Limb (tissue), 2 donors: ENCODE results near the gene PDIA6.
A peak's percentile ranks its signal among the peaks of the same experiment; 100 is the strongest.
"Not testable (repeated sequence)": the region's sequence is repeated elsewhere in the genome, so short reads cannot be mapped to it uniquely, and the experiment has no call there.

Experiments used
- DNase-seq, 2 donors: peaks; one replicate each; pipeline ENCODE4 v3.0.0-alpha.2; 2016; ENCODE audit errors: extremely low spot score in 2 of 2

The PDIA6 gene

DNA sequence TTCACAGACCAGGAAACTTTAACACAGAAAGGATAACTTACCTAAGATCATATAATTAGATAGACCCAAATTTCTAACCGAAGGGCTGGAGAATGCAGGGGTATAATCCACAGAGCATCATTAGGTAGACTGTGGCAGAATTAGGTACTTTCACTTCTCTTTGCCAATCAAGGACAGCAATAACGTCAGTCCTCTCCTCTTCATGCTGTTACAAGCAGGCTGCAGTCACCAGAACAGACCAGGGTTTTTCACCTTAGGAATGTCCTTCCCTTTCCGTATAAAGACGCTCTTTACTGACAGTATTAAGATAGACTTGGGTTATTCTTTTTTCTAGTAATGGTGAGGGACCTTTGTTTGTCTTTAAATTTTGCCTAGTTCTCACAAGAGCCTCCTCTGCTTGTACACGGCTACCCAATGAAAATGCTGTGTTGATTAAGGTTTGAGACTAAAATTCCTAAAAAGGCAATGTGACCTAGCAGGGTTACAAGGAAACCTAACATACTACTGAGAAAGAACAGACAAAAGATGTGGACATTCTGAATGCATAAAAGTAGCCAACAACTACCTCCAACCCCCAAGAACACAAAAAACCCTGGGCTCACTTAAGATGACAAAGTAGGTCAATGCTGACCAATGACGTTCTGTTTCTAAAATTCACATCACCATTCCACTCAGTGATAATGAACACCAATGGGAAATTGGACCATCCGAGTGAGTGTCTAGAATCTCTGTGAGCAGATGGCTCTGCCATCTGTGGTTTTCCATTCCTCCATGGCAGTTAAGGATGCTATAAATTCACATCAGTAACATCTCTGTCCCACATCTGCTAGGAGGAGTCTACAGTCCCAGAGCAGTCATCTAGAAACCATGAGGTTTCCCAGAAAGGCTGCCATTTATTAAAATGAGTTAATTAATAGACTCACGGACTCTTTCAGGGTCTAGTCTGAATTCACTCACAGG lies 2.1 kb downstream of the PDIA6 start:
- DNase-seq, result peak in 1 of 2 donors; percentile 6

DNA sequence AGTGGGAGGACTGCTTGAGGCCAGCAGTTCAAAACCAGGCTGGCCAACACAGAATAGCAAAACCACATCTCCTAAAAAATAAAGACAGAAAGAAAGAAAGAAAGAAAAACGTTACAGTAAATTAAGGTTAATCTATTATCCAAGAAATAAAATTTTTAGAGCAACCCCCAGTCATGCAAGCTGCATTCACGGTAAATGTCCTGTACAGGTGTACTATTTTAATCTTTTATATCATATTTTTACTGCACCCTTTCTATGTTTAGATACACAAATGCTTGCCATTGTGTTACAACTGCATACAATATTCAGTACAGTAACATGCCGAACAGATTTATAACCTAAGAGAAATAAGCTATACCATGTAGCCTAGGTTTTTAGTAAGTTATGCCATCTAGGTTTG lies 6.0 kb downstream of the PDIA6 start:
- DNase-seq, result no peak

DNA sequence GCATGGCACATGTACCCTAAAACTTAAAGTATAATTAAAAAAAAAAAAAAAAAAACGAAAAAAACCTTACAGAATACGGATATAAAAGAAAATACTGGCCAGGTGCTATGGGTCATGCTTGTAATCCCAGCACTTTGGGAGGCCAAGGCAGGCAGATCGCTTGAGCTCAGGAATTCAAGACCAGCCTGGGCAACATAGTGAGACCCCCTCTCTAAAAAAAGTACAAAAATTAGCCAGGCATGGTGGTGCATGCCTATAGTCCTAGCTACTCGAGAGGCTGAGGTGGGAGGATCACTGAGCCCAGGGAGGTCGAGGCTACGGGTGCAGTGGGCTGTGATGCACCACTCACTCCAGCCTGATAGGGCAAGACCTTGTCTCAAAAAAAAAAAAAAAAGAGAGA lies 6.6 kb downstream of the PDIA6 start:
- not testable (repeated sequence) for DNase-seq

DNA sequence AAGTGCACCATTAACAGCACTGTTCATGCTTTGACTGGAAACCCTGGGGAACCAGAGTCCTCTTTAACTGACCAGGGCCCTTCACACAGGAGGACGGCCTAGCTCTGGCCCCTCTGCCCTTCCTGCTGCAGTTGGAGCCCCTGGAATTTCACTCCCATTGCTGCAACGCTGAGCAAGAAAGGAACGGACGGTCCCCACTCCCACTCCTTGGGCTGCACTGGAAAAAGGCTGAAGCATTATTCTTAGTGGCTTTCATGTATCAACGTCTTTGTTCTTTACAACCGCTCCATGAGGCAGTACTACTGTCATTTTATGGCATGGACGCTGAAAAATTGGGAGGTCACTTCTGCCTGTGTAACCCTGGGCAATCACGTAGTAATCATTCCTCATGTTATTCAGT lies 9.9 kb downstream of the PDIA6 start:
- no peak for DNase-seq

DNA sequence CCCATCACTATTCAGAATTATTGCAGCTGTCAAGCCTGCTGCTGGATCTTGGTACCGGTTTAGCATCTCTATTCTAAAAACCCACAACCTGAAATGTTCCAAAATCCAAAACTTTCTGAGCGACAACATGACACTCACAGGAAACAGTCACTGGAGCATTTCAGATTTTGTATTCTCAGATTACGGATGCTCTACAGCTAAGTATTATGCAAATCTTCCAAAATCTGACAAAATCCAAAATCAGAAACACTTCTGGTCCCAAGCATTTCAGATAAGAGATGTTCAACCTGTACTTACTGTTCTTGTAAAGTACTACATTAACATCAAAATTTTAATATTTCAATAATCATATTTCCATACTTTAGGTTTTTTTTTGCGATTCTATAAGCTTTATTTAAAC lies 12.4 kb downstream of the PDIA6 start:
- no peak for DNase-seq

DNA sequence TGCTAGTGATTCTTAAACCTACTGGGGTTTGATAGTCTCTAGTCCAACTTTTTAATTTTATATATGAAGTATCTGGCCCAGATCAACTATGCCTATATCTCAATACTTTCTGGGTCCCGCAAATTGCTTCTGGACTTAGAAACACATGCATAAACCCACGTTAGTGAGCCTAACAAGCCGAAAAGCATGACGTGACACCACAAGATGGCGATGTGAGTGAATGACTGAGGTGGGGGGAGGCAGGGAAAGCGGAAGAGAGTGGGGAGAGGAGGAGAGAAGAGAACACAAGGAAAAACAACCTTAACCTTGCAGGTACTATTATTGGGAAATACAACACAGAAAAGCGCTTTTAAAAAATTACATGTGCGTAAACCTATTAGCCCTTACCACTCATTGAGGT lies 13.8 kb downstream of the PDIA6 start:
- DNase-seq, result no peak

DNA sequence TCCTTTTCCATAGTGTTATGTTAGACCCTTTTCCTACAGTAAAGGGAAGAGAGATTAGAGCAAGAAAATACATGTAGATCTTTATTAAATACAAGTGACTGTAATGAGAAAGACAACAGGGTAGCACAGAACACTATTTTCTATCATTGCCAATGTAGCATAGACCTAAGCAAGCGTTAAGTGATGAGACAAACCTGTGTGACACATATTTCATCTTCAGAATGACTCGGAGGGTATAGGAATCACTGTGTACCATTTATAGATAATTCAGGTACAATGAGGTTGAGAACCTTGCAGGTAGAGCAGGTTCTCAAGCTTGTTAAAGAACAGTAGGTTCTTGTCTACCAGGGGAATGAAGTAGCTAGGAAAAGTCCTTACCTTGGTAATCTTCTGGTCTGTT lies 15.9 kb downstream of the PDIA6 start:
- no peak for DNase-seq

DNA sequence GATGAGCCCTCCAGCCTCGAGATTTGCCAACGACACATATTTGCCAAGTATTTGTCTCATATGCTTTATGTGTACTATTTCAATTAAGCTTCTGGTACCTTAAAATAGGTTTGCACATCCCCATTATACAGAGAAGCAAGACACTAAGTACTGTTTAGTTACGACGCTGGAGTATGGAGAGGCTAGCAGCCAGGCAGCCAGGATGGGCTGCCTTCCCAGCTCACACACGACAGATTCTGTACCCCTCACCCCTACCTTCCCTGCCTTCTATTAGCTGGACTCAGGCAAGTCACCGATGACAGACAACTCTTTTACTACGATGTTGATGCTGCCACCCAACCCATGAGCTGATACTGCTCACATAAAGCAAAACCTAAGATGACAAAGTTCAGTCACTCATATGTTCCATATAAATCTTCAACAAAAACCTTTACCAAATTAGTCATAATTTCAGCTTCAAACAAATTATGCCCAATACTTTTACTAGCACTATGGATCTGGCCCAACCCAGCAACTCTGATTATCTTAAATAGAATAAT lies 17.0 kb downstream of the PDIA6 start:
- no peak for DNase-seq

DNA sequence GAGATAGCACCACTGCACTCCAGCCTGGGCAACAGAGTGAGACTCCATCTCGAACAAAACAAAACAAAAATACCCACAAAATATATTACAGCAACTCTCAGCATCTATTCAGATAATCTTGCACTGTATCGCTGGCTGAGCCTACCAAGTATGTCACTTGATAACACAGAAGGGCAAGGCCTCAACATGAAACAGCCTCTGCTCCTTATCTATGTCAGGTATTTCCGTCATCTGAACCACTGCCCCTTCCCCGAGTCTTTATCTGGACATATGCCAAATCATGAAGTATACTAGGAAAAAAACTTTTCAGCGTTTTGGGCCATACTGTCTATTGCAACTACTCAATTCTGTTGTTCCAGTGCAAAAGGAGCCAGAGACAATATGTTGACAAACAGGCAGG lies 17.7 kb downstream of the PDIA6 start:
- no peak for DNase-seq

DNA sequence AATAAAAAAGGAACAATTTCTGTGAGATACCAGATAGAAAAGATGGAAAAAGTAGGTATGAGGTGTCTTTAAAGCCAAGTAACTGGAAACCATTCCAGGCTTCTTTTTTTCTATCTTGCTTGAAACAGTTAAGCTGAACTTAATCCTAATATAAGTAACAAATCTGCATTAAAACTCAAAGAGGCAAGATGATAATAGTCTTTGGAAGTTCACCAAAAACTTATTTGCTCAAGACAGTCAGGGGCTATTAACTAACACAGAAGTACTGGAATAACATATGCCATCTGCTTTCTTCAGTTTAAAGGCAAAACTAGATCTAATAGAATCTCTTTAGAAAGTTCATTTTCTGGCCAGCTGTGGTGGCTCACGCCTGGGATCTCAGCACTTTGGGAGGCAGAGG lies 18.8 kb downstream of the PDIA6 start:
- no peak for DNase-seq

DNA sequence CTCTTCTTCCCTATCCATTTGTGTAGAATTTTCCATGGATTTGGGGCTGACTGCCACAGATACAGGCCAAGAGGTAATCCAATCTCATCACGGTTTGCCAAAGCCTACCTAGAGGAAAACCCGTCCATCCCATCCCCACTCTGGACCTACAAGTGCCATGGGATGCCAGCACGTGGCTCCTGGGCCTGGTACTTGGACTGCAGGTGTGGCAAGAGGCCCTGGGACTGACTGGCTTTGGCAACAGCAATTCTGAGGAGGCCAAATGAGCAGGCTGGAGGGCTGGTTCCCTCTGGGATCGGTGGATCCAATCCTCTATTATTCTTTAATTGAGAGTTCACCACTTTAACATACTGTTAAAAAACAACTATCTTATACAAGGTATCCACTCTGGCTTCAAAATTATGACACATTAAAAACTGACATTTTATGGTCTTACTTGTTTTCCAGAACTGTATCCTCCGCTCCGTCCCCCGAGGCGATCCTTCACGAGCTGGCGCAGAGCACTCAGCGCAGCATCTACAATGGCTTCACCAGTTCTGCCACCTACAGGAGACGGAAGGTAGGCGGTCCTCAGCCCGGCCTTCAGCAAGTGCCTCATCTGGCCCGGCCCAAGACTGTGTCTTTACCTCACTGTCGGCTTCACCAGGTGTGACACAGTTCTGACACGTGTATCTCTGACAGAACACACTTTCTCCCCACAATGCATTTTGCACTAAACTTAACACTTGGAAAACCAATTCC lies 19.8 kb downstream of the PDIA6 start:
- DNase-seq, result no peak

DNA sequence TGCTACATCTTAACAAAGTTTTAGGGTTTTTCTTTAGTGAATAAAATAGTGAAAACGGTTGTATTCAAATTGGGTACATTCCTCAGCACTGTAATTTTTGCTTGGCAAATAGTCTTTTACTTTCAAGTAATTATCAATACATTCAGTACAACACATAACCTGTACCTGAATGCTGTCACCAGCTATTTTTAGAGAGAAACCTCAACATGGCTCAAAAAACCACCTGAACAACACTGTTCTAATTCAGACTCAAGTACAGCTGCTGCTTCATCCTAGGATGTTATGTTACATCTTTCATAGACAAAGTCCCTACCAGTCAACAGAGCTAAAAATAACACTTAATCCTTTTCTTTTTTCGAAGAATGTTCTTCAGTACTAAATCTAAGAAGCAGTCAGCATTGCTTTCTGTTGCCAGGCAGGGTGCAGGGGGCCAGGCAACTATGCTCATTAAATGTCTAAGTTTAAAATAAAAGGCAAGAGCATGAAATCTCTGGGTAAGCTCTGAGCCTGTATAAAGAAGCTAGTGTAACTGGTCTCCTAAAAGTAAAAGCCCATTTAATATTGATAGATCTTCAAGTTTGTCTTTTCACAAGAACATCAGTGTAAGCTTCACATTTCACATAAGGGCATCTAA lies 20.5 kb downstream of the PDIA6 start:
- no peak for DNase-seq

DNA sequence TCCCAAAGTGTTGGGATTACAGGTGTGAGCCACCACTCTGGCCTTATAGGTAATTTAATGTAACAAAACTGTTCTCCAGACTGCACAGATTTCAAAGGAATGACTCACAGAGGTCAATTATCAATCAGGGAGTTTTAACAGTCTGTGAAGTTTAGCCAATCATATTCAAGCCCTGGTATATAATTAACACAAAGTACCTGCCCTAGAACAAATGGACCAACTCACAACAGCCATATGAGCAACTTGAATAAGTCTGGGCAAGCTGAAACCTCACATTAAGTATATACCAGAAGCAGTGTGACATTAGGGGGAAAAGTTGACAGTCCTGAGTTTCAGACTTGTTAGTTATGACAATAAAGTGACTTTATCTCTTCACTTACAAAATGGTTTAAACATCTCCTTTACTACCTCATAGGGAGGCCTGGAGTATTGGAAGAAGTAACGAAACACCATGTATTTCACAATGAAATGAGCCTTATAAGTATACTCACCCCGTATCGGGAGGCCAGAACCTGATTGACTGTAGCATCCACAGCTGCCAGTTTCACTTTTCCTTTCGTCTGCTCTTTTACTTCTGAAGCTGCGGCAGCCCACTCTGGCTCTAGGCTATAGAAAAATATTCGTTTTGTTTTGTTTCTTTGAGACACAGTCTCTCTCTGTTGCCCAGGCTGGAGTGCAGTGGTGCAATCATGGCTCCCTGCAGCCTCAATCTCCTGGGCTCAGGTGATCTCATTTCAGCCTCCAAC lies 22.2 kb downstream of the PDIA6 start:
- DNase-seq, result no peak

DNA sequence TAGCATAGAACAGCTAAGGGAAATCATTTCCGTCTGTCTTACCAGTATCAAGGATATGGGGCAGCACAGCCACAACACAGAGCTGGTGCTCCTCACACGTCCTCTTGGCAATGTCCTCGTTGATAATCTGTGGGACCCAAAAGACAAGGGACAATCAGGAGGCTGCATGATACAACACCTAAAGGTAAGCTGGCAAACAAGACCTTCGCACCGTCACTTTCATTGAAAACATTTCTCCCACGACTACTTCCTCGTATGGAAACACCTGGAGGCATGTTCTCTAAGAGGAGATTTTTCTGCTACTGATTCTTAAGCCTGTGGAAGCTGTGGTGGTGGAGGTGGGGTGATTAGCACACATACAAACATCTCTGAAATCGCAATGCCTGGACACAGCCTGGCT lies 23.7 kb downstream of the PDIA6 start:
- no peak for DNase-seq

DNA sequence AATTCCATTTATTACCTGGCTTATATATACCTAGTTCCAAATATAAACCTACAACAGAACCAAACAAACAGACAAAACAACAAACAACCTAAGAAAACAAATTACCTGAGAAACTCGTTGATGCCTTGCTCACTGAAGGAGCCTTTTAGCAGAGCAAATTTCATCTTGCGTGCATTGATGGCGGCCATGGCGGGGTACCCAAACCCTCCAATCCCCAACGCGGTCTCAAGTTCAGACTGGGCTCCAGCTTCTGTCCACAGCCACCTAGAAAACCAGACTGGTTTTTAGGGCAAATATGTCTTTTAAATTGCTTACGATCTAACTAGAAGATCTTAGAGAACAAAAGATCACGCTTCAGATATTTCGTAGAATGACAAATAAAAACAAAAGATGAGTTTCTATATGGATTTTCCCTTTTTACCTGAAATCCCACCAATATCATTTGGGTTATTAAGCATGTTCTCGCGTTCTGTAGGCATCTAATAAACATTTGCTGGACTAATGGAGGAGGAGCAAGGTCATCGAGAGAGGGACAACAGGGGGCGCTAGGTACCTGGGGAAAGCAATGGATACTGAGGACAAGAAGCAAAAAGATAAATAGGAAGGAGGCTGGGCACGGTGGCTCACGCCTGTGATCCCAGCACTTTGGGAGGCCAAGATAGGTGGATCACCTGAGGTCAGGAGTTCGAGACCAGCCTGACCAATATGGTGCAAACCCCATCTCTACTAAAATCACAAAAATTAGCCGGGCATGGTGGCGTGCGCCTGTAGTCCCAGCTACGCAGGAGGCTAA lies 25.2 kb downstream of the PDIA6 start:
- no peak for DNase-seq

DNA sequence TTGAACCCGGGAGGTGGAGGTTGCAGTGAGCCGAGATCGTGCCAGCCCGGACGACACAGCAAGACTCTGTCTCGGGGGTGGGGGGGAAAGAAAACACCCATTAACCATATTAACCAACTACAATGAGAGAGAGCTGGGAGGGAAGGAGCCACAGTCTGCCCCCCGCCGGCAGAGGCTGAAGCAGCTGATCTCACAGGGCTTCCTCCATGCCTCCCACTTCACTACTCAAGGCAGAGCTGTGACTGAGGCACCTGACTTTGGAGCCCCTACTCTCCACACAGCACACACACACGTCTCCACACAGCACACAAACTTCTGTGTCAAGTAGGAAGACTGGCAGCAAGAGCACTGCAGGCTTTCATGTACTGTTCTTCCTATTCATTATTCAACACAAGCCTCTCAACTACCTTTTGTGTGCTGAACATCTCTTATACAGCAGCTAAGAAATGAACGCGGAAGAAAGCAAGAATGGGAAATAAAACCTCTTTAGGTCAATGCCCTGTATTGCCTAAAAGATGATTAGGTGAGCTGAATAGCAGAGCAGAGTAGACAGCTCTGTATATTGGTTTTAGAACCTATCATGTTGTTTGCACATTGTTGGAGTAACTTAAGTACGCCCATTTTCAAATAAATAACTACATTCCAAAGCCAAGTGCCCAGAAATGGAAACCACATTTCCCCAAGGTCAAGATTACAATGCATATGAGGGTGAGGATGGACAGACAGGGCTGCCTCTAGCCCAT lies 26.2 kb downstream of the PDIA6 start:
- no peak for DNase-seq

DNA sequence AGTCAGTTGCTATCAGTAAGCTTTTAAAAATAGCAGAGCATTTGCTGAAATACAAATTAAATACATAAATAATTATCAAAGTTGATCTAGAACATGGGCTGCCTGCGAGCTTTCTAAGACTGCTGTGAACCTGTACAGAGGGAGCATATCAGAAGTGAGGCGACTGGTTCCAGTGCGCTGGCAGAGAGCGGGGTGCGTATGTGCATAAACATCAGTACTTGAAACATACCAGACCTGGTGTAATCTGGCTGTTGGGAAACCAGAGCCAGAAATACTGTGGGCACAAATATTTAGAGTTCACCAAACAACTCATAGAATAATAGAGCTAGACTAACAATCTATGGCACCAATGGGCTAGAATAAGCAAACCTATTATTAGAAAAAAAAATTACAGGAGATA lies 27.3 kb downstream of the PDIA6 start:
- no peak for DNase-seq

DNA sequence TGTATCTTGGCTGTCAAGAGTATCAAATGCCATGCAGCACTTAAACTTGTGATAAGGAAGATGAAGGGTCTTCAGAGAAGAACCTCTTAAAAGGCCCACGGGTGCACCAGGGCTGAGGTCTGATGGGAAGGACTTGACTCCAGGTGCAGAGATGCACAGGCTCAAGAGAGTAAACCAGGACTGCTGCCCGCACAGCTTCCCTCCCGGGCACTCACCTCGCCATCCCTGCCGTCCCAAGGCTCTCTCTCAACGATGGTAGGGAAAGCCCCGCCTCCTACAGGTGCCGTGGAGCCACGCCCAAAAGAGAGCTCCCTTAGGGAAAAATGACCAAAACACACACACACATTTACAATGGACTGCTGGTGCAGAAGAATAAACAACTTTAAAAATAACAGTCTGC lies 27.9 kb downstream of the PDIA6 start:
- no peak for DNase-seq

DNA sequence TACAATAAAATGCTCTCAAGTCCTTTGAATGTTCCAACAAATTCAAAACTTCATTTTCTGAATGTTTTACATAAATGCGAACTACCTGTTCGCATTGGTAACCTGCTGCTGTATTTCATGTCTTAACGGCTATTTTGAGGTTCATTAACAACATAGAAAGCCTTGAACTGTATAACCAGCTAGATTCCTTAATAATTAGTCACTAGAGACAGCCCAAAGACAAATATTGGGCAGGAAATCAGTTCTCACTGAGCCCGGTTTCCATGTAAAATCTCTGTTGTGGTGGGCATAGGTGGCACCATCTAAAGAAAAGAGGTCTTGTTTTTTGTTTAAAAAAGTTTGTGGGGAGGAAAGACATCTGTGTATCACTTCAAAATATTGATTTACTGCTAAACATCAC lies 29.2 kb downstream of the PDIA6 start:
- no peak for DNase-seq

DNA sequence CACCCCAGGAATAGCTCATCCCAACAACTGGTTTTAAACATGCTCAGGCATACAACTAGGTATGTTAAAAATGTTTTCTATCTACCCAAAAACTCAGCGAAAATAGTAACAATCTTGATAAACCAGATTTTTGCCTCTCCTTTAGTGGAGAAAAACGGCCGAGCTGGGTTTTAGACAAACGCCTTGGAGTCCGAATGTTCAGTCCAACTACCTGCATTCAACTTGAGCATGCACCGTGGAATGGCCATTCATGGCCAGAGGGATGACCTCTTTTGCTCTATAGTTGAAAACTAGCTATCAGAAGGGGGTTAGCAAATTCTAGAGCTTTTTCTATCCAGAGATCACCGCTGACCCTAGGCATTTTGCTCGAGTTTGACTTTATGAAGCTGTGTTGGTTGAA lies 30.8 kb downstream of the PDIA6 start:
- no peak for DNase-seq
